Choroid plexus epithelial cell (primary cell): ENCODE data around the gene CLEC2A.

ENCODE experiments used
- DNase-seq: peaks from one replicate; pipeline ENCODE4 v3.0.0-alpha.2; 2010; ENCODE audit warnings: low read depth
- H3K4me3 ChIP-seq: 2 replicates; pipeline ENCODE4 v1.5.1; 2011; ENCODE audit warnings: low read depth, mild to moderate bottlenecking, control low read depth, low read length, moderate library complexity
- CTCF ChIP-seq: conservative IDR thresholded peaks from 2 replicates; pipeline ENCODE4 v1.5.1; 2011; ENCODE audit warnings: low read depth, mild to moderate bottlenecking, control low read depth, inconsistent platforms, low read length, moderate library complexity

The CLEC2A gene

GRCh38 chr12:9872162-9872561, 60.0 kb downstream of the CLEC2A start:
- no peak overlapping the region for H3K4me3 ChIP-seq
- DNase-seq: no peak

GRCh38 chr12:9870286-9870866, 61.8 kb downstream of the CLEC2A start:
- DNase-seq: peak; percentile 74
- peak overlapping the region; percentile 51 for H3K4me3 ChIP-seq
- TF ChIP-seq CTCF: no peak

More at GRCh38 chr12:9872162-9872561, 60.0 kb downstream of the CLEC2A start:
- TF ChIP-seq CTCF: no peak

- TF ChIP-seq CTCF: no peak
- peak; percentile 91 for DNase-seq
- H3K4me3 ChIP-seq: peak within 1 kb of the TSS; percentile 51
Measured at GRCh38 chr12:9869307-9870161, 62.6 kb downstream of the CLEC2A start, which contains the start of gene CLEC2B. CLEC2B (minus strand) TSS chr12:9869354.

- TF ChIP-seq CTCF: no peak
- H3K4me3 ChIP-seq: peak overlapping the region; percentile 51
- no peak for DNase-seq
Measured at GRCh38 chr12:9868951-9869306, 63.2 kb downstream of the CLEC2A start.

GRCh38 chr12:9868311-9868801, 63.8 kb downstream of the CLEC2A start:
- peak overlapping the region; percentile 51 for H3K4me3 ChIP-seq

GRCh38 chr12:9867531-9867930, 64.6 kb downstream of the CLEC2A start:
- no peak for TF ChIP-seq CTCF
- no peak for DNase-seq
- H3K4me3 ChIP-seq: peak overlapping the region; percentile 51

More at GRCh38 chr12:9868311-9868801, 63.8 kb downstream of the CLEC2A start:
- TF ChIP-seq CTCF: no peak
- peak; percentile 29 for DNase-seq
